Activated naive CD4-positive, alpha-beta T cell treated with anti-CD3 and anti-CD28 coated beads, Interleukin-2, amount 50 U/mL, for 24 hours (primary cell): ENCODE data around the gene CDK11A.
"Not testable (repeated sequence)": the region's sequence is repeated elsewhere in the genome, so short reads cannot be mapped to it uniquely, and the experiment has no call there.

Source experiments
- H3K27ac Mint-ChIP-seq: one replicate; pipeline ENCODE4 v1.8.0; 2021; ENCODE audit warnings: mild to moderate bottlenecking, mixed read lengths
- H3K27me3 Mint-ChIP-seq: one replicate; pipeline ENCODE4 v1.8.0; 2021; ENCODE audit warnings: mixed read lengths
- H3K36me3 Mint-ChIP-seq: one replicate; pipeline ENCODE4 v1.8.0; 2021; ENCODE audit warnings: mixed read lengths
- H3K4me1 Mint-ChIP-seq: one replicate; pipeline ENCODE4 v1.8.0; 2021; ENCODE audit warnings: mixed read lengths
- H3K4me3 Mint-ChIP-seq: one replicate; pipeline ENCODE4 v1.8.0; 2021; ENCODE audit warnings: mild to moderate bottlenecking, mixed read lengths
- H3K9me3 Mint-ChIP-seq: one replicate; pipeline ENCODE4 v1.8.0; 2021; ENCODE audit warnings: mixed read lengths

Gene CDK11A

DNA sequence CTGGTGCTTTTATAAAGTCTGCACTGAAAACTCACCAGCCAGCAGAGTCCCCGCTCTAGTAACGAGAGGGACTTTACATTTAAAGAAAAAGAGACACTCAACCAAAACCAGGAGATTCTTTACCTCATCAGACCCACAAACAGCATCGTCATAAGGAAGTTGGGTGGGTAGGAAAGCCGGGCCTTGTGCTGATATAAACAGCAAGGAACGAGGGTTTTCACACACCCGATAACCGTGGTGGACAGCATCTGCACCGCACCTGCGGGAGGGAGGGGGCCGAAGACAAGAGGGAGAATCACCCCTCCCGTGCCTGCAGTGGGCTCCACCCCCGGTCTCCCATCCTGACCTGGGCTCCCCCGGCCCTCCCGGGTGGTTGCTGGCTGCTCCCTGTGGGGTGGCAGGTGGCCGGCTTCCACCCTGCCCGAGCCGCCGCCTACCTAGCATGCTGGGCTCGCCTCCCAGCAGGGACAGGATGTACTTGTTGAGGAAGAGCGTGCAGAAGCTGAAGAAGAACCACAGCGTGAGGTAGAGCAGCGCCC lies 14.7 kb upstream of the CDK11A start:
- not testable (repeated sequence) for H3K4me3 Mint-ChIP-seq, H3K27ac Mint-ChIP-seq, H3K36me3 Mint-ChIP-seq, H3K4me1 Mint-ChIP-seq, H3K27me3 Mint-ChIP-seq, H3K9me3 Mint-ChIP-seq

- H3K27me3 Mint-ChIP-seq = not testable (repeated sequence)
Observed at GRCh38 chr1:1737675-1738590, 13.8 kb upstream of the CDK11A start.

GRCh38 chr1:1732381-1732780 lies 8.2 kb upstream of the CDK11A start:
- Mint-ChIP-seq H3K9me3 (no peaks in the 10 kb centered on the region), H3K27ac (no peak overlapping the region), H3K4me1 (peaks cover 8% of the 10 kb centered on the region), H3K36me3 (no peaks in the 10 kb centered on the region), H3K4me3 (no peak overlapping the region), H3K27me3 (no peaks in the 10 kb centered on the region)

More at GRCh38 chr1:1737675-1738590, 13.8 kb upstream of the CDK11A start:
- H3K4me3 Mint-ChIP-seq, H3K9me3 Mint-ChIP-seq, H3K4me1 Mint-ChIP-seq, H3K27ac Mint-ChIP-seq, H3K36me3 Mint-ChIP-seq: not testable (repeated sequence)

DNA sequence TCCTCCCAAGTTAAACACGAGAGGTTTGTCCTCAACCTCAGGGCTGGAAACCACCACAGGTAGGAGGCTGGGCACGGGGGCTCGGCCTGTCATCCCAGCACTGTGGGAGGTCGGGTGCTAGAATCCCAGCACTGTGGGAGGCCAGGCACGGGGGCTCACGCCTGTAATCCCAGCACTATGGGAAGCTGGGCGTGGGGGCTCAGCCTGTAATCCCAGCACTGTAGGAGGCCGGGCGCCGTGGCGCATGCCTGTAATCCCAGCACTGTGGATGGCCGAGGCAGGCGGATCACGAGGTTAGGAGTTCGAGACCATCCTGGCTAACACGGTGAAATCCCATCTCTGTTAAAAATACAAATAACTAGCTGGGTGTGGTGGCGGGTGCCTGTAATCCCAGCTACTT lies 6.7 kb upstream of the CDK11A start:
- H3K4me1 Mint-ChIP-seq = peaks cover 8% of the 10 kb centered on the region
- no peaks in the 10 kb centered on the region for H3K27me3 Mint-ChIP-seq
- H3K36me3 Mint-ChIP-seq = no peaks in the 10 kb centered on the region
- H3K27ac Mint-ChIP-seq = no peak overlapping the region
- H3K9me3 Mint-ChIP-seq = no peaks in the 10 kb centered on the region
- no peak overlapping the region for H3K4me3 Mint-ChIP-seq

DNA sequence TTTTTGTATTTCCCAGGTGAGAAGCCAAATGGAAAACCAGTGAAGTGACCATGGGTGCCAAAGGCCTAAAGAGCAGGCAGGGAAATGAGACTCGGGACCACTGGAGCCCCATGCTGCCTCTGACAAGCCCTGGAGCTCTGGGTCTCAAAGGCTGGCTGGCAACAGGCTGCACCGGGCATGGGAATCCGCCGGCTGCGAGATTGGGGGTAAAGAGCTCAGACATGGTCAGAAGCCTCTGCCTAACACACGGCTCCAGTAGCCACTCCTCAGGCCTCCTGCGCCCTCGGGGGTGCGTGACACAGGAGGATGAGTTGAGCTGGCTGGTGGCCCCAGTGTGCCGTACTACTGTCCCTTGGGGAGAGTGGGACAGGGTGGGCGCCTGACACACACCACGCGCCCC lies 6.1 kb upstream of the CDK11A start:
- H3K9me3 Mint-ChIP-seq, H3K4me1 Mint-ChIP-seq, H3K27me3 Mint-ChIP-seq, H3K4me3 Mint-ChIP-seq, H3K27ac Mint-ChIP-seq, H3K36me3 Mint-ChIP-seq: not testable (repeated sequence)

DNA sequence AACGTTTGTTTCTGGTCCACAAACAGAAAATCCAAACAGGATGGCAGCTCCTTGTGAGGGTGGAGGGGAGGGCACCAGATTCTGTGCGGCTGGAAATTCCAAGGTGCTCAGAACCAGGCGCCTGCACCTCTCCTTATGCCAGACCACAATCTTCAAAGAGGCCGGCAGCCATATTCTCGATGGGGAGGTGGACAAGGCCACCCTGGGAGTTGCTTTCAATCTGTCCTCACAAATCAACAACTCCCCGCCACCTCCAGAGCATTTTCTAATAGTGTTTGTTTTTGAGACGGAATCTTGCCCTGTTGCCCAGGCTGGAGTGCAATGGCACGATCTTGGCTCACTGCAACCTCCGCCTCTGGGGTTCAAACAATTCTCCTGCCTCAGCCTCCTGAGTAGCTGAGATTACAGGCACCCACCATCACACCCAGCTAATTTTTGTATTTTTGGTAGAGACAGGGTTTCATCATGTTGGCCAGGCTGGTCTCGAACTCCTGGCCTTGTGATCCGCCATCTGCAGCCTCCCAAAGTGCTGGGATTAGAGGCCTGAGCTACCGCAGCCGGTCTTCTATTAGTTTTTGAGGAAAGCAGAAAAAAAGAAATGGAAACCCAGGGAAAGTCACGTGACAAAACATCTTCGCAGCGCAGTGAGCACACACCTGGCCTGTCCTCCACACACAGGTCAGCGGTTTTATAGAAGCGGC lies 5.1 kb upstream of the CDK11A start:
- H3K9me3 Mint-ChIP-seq, H3K4me3 Mint-ChIP-seq, H3K27ac Mint-ChIP-seq, H3K27me3 Mint-ChIP-seq, H3K36me3 Mint-ChIP-seq: not testable (repeated sequence)
- peaks cover 11% of the 10 kb centered on the region for H3K4me1 Mint-ChIP-seq

DNA sequence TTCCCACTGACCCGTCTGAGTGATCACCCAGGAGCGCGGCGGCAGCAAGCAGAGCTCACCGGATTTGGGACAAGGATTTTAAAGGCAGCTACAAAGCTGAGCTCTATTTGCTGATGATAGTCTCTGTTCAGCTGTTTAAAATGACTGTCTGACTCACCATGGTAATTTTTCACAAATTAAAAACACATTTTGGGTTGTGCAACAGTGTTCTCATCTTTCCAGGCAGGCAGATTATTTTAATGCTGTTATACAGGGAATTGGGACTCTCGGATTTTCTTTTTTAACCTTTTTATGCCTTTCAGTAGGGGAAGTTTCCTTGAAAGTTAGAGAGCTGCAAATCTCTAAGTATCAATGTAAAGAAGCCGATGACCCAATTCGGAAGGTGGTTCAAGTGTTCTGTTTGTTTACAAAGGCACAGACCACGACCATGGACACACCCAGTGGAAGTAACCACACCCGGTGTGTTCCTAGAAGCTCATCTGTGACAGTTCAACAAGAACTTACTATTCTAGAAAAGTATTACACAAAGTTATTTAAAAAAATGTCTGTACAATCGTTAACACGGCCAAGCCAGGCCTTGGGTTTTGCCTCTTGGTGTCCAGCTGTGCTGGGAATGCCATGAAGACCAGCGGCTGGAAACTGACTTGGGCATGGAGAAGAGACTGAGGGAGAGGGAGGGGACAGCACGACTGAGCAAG lies 4.3 kb upstream of the CDK11A start:
- H3K36me3 Mint-ChIP-seq, H3K4me3 Mint-ChIP-seq, H3K27me3 Mint-ChIP-seq: not testable (repeated sequence)

DNA sequence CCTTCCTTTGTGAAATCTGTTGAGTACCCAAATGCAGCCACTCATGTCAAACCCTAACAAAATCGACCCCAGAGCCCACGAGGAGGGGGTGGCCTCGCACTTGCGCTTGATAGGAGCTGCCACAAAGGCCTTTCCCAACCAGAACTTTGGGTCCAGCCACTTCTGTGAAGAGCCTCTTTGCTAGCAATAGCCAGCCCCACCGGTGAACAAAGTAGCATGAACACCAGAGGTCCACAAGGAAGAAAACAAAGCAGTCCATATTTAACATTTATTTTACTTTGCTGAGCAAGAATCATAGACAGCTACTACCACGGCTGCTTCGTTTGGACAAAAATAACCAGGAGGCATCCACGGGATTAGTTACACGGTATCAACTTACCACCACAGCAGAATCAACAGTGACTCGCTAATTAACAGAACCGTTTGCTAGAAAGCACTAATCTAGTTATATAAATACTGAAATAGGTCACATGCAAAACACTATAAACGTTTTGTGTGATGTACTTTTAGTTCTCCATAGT lies 3.0 kb upstream of the CDK11A start:
- H3K36me3 Mint-ChIP-seq, H3K4me3 Mint-ChIP-seq, H3K27me3 Mint-ChIP-seq, H3K27ac Mint-ChIP-seq, H3K9me3 Mint-ChIP-seq: not testable (repeated sequence)
- H3K4me1 Mint-ChIP-seq = peaks cover 11% of the 10 kb centered on the region

More for the DNA sequence above, 4.3 kb upstream of the CDK11A start:
- Mint-ChIP-seq H3K27ac (peak overlapping the region; percentile 90), H3K4me1 (peaks cover 11% of the 10 kb centered on the region)
- H3K9me3 Mint-ChIP-seq = not testable (repeated sequence)

- not testable (repeated sequence) for H3K27me3 Mint-ChIP-seq, H3K27ac Mint-ChIP-seq, H3K36me3 Mint-ChIP-seq, H3K4me3 Mint-ChIP-seq, H3K9me3 Mint-ChIP-seq
- H3K4me1 Mint-ChIP-seq = peaks cover 15% of the 10 kb centered on the region
Observed at GRCh38 chr1:1726088-1726487, 1.9 kb upstream of the CDK11A start.

- Mint-ChIP-seq H3K36me3 (peaks cover 11% of the 10 kb centered on the region), H3K27me3 (no peaks in the 10 kb centered on the region), H3K4me1 (peaks cover 9% of the 10 kb centered on the region), H3K9me3 (no peaks in the 10 kb centered on the region), H3K4me3 (peak overlapping the region; percentile 15), H3K27ac (no peak overlapping the region)
Observed at GRCh38 chr1:1721201-1721600, 3.0 kb downstream of the CDK11A start.

DNA sequence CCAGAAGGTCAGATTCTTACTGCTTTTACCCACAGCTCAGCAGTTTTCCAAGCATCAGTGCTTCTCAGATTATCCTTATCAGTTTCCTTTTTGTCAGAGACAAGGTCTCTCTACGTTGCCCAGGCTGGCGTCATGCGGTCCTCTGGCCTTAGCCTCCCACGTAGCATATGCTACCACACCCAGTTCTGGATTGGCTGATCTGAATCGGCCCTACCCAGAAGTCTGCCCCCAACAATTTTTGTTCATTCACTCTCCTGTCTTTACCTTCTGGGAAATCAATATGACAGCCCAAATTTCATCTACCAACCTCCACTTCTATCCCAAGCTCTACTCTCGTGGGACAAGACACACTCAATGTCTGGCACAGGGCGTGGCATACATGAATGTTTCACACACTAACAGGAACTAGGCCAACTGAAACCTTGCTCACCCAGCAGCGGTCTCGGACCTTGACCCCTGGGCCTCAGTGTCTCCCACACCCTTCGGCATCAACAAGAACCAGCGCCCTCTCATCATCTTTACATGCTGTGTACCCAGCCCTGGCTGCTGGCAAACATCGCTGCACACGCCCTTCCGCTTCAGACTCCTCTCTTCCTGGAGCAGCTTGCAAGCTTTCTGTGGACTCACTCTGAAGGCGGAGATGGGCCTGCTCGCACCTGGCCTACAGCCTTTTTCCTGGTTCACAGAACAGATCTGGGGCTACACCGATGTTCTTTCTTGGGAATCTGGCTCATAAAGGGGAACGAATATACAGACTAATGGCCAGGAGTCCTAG lies 8.9 kb downstream of the CDK11A start:
- H3K9me3 Mint-ChIP-seq, H3K27ac Mint-ChIP-seq, H3K4me3 Mint-ChIP-seq, H3K4me1 Mint-ChIP-seq, H3K27me3 Mint-ChIP-seq: not testable (repeated sequence)
- H3K36me3 Mint-ChIP-seq = peaks cover 18% of the 10 kb centered on the region

DNA sequence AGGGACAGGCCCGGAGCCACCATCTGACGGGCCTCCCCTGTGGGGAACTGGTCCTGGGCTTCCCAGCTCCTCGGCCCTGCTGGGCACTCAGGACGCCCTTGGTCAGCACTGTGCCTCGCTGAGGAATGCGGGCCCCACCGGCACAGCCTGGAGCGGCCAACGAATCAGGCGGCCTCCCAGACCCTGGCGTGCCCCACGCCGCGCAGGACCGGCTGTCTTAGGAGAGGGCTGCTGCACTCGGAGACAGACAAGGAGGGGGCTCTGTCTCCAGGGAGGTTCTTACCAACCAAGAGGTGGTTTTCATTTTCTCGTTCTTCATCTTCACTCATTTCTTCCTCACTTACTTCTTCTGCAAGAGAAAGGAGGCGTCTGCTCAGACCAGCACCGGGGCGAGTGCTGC lies 16.3 kb downstream of the CDK11A start:
- H3K27ac Mint-ChIP-seq, H3K4me1 Mint-ChIP-seq, H3K27me3 Mint-ChIP-seq, H3K36me3 Mint-ChIP-seq, H3K4me3 Mint-ChIP-seq, H3K9me3 Mint-ChIP-seq: not testable (repeated sequence)

DNA sequence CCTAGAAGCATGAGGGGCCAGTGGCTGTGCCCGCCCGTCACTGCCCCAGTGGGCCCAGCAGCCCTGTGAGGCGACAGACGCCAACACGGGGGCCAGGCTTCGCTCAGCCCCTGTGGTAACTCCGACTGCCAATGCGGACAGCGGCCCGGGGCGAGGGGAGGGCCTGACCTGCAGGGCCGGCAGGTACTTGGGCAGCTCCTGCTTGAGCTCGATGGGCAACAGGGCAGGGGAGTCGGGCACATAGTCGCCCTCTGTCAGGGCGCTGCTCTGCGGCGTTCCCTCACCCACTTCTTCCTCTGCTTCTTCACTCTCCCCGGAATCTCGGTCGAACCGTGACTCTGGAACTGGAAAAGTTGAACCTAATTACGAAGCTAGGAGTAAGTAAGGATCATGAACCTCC lies 16.9 kb downstream of the CDK11A start:
- H3K27ac Mint-ChIP-seq, H3K27me3 Mint-ChIP-seq, H3K9me3 Mint-ChIP-seq, H3K36me3 Mint-ChIP-seq, H3K4me3 Mint-ChIP-seq, H3K4me1 Mint-ChIP-seq: not testable (repeated sequence)

DNA sequence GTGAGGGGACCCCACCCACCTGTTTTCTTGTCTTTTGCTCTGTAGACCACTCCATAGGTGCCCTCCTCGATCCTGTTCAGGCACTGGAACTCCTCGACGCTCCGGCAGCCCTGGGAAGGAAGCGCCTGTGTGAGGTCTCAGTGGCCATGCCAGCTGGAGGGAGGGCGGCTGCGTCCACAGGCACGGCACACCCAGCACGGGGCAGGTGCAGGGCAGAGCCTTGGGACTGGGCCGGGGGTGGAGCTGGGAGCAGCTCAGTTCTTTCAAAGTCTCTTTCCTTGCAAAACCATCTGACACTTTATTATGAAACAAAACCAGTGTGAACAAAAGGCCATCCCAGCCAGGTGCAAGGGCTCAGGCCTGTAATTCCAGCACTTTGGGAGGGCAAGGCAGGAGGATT lies 18.5 kb downstream of the CDK11A start:
- not testable (repeated sequence) for H3K4me1 Mint-ChIP-seq, H3K9me3 Mint-ChIP-seq, H3K27ac Mint-ChIP-seq, H3K27me3 Mint-ChIP-seq, H3K36me3 Mint-ChIP-seq, H3K4me3 Mint-ChIP-seq

GRCh38 chr1:1704284-1704957 lies 19.7 kb downstream of the CDK11A start:
- H3K4me3 Mint-ChIP-seq, H3K27me3 Mint-ChIP-seq, H3K36me3 Mint-ChIP-seq, H3K9me3 Mint-ChIP-seq, H3K4me1 Mint-ChIP-seq, H3K27ac Mint-ChIP-seq: not testable (repeated sequence)
